ENCODE results near the gene EXOC6B. TPM values are rescaled to one million over a fixed set of nuclear protein-coding genes. Genes with fewer than 3 reads are reported as not detected.

The EXOC6B gene
- total RNA-seq, 1 donor = 24.6 TPM

DNA sequence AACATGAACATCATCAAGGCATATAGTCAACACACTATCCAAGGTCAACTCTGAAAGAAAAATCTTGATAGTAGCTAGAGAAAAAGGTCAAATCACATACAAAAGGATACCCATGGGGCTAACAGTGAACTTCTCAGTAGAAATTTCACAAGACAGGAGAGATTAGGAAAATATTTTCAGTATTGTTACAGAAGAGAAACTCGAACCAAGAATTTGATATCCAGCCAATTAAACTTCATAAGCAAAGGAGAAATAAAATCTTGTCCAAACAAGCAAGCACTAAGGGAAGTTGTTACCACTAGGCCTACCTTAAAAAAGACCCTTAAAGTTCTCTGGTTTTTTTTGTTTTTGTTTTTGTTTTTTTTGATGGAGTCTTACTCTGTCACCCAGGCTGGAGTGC is 242.5 kb downstream of the EXOC6B start:
- Histone ChIP-seq H3K9me3 (ENCODE audit: low read depth, low read length) (no peaks in the 10 kb centered on the region), H3K4me1 (ENCODE audit: insufficient read depth, low read length) (peaks cover 4% of the 10 kb centered on the region), H3K4me3 (ENCODE audit: insufficient read depth, low read length) (no peak overlapping the region), H4K20me1 (ENCODE audit: insufficient read depth, low read length) (peaks cover 4% of the 10 kb centered on the region), H3K79me2 (ENCODE audit: insufficient read depth, low read length) (no peaks in the 10 kb centered on the region), H3K27me3 (ENCODE audit: insufficient read depth, low read length) (no peaks in the 10 kb centered on the region), H2AFZ (ENCODE audit: low read length) (no peak overlapping the region), H3K36me3 (ENCODE audit: insufficient read depth, low read length) (no peaks in the 10 kb centered on the region), H3K27ac (ENCODE audit: low read depth, low read length) (no peak overlapping the region), H3K4me2 (ENCODE audit: insufficient read depth, low read length) (no peak overlapping the region)
- no peak for DNase-seq (ENCODE audit: insufficient read length, low spot score, missing footprints)
- TF ChIP-seq, protein P1, sequence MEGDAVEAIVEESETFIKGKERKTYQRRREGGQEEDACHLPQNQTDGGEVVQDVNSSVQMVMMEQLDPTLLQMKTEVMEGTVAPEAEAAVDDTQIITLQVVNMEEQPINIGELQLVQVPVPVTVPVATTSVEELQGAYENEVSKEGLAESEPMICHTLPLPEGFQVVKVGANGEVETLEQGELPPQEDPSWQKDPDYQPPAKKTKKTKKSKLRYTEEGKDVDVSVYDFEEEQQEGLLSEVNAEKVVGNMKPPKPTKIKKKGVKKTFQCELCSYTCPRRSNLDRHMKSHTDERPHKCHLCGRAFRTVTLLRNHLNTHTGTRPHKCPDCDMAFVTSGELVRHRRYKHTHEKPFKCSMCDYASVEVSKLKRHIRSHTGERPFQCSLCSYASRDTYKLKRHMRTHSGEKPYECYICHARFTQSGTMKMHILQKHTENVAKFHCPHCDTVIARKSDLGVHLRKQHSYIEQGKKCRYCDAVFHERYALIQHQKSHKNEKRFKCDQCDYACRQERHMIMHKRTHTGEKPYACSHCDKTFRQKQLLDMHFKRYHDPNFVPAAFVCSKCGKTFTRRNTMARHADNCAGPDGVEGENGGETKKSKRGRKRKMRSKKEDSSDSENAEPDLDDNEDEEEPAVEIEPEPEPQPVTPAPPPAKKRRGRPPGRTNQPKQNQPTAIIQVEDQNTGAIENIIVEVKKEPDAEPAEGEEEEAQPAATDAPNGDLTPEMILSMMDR (IDR thresholded peaks at IDR 0.05; ENCODE audit: extremely low read depth, low read depth, low read length) = no peak

DNA sequence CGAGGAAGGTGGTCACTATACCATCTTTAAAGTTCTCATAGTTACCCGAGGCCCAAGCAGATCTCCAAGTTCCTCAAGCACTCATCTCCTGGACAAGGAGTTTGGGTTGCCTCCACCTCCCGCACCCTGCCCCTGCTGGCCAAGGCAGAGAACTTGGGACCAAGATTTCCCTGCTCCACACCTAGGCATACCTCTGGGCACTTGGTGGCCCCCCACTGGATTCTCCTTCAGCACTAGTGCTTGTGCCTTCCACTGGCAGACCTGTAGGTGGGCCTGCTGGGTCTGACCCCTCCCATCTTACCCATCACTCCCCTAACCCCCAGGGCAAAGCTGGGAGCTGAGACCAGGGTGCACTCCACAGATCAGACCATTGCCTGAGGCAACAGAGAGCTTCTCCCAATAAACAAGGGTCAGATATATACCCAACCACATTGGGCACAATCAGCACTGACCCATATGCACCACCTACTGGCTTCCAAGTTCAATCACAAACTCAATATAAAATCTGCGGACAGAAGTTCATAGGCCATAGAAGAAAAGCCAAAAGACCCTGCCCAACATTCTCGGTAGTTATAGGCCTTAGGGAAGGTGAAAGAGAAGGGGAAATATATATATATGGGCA is 244.2 kb downstream of the EXOC6B start:
- H3K79me2 ChIP-seq (ENCODE audit: insufficient read depth, low read length) = no peaks in the 10 kb centered on the region
- no peak overlapping the region for H2AFZ ChIP-seq (ENCODE audit: low read length)
- H3K4me2 ChIP-seq (ENCODE audit: insufficient read depth, low read length) = no peak overlapping the region
- DNase-seq (ENCODE audit: insufficient read length, low spot score, missing footprints) = peak; percentile 8
- TF ChIP-seq, protein P1 (IDR thresholded peaks at IDR 0.05; ENCODE audit: extremely low read depth, low read depth, low read length) = peak; percentile 16
- peaks cover 12% of the 10 kb centered on the region for H3K4me1 ChIP-seq (ENCODE audit: insufficient read depth, low read length)
- H3K9me3 ChIP-seq (ENCODE audit: low read depth, low read length) = no peaks in the 10 kb centered on the region
- H3K27me3 ChIP-seq (ENCODE audit: insufficient read depth, low read length) = no peaks in the 10 kb centered on the region
- H3K4me3 ChIP-seq (ENCODE audit: insufficient read depth, low read length) = no peak overlapping the region
- H3K27ac ChIP-seq (ENCODE audit: low read depth, low read length) = no peak overlapping the region
- no peaks in the 10 kb centered on the region for H3K36me3 ChIP-seq (ENCODE audit: insufficient read depth, low read length)
- H4K20me1 ChIP-seq (ENCODE audit: insufficient read depth, low read length) = peaks cover 4% of the 10 kb centered on the region

DNA sequence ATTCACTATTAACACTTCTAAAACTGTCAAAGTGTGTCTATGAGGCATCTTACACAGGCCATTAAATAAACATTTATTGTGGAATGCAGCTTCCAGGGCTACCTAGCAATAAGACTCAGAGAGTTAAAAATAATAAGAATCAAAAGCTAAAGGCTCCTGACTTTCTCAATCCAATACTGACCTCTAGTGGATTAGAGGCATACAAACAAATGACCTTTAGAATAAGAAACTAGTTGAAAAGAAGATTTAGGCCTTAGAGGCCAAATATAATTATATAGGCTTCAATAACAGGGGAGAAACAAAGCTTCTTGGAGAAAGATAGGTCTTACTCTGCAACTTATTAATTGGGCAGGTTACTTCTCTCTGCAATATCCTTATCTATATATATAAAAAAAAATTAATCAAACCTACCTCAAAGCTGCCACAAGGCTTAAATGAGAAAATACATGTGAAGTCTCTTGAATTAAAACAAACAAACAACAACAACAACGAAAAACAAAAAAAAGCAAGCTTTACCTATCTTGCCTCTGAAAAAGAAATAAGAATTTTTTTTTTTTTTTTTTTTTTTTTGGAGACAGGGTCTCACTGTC is 246.1 kb downstream of the EXOC6B start:
- TF ChIP-seq, protein P1 (IDR thresholded peaks at IDR 0.05; ENCODE audit: extremely low read depth, low read depth, low read length) = peak; percentile 67
- Histone ChIP-seq H4K20me1 (ENCODE audit: insufficient read depth, low read length) (peaks cover 4% of the 10 kb centered on the region), H3K27ac (ENCODE audit: low read depth, low read length) (no peak overlapping the region), H3K9me3 (ENCODE audit: low read depth, low read length) (no peaks in the 10 kb centered on the region), H2AFZ (ENCODE audit: low read length) (no peak overlapping the region), H3K79me2 (ENCODE audit: insufficient read depth, low read length) (no peaks in the 10 kb centered on the region), H3K4me1 (ENCODE audit: insufficient read depth, low read length) (peaks cover 20% of the 10 kb centered on the region), H3K4me3 (ENCODE audit: insufficient read depth, low read length) (no peak overlapping the region), H3K4me2 (ENCODE audit: insufficient read depth, low read length) (no peak overlapping the region), H3K27me3 (ENCODE audit: insufficient read depth, low read length) (no peaks in the 10 kb centered on the region), H3K36me3 (ENCODE audit: insufficient read depth, low read length) (no peaks in the 10 kb centered on the region)
- DNase-seq (ENCODE audit: insufficient read length, low spot score, missing footprints) = peak; percentile 25

DNA sequence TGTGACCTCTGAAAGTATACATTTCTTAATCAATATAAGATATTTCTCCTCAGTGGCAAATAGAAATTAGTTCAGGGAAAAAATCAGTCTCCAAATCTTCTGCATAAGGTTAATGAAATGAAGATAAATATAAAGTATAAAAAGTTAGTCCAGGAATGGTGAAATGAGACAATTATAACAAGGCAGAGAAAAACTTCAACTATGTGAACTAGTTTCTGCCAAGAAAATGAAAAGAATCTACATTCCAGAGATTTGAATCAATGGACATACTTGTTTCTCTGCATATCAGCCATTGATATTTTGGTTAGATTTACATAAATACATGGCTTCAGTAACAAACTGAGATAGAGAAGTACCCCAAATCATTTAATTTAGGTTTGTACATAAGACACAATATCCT is 249.0 kb downstream of the EXOC6B start:
- Histone ChIP-seq H4K20me1 (ENCODE audit: insufficient read depth, low read length) (no peaks in the 10 kb centered on the region), H3K27ac (ENCODE audit: low read depth, low read length) (peak overlapping the region; percentile 76), H3K79me2 (ENCODE audit: insufficient read depth, low read length) (no peaks in the 10 kb centered on the region), H3K4me2 (ENCODE audit: insufficient read depth, low read length) (peak overlapping the region; percentile 6), H3K36me3 (ENCODE audit: insufficient read depth, low read length) (no peaks in the 10 kb centered on the region), H3K4me3 (ENCODE audit: insufficient read depth, low read length) (no peak overlapping the region), H2AFZ (ENCODE audit: low read length) (no peak overlapping the region), H3K4me1 (ENCODE audit: insufficient read depth, low read length) (peaks cover 20% of the 10 kb centered on the region), H3K27me3 (ENCODE audit: insufficient read depth, low read length) (no peaks in the 10 kb centered on the region), H3K9me3 (ENCODE audit: low read depth, low read length) (no peaks in the 10 kb centered on the region)
- TF ChIP-seq, protein P1 (IDR thresholded peaks at IDR 0.05; ENCODE audit: extremely low read depth, low read depth, low read length) = no peak
- no peak for DNase-seq (ENCODE audit: insufficient read length, low spot score, missing footprints)

All from osteoblast (primary cell).